ENCODE measurements around the gene MYL11.

MYL11 gene

GRCh38 chr16:30359871-30360170 is 14.8 kb upstream of the MYL11 start:
- TF ChIP-seq CTCF (IDR thresholded peaks at IDR 0.05; ENCODE audit: borderline replicate concordance, control extremely low read depth, extremely low read depth, insufficient read depth, missing control alignments) = no peak
- no peak for DNase-seq (ENCODE audit: low spot score)
- in situ Hi-C loops (cut with MboI; ENCODE audit: low sequenced_read_pairs, unreplicated experiment) = no loop called here

GRCh38 chr16:30361180-30361579 is 13.4 kb upstream of the MYL11 start:
- no peak for DNase-seq (ENCODE audit: low spot score)
- TF ChIP-seq CTCF (IDR thresholded peaks at IDR 0.05; ENCODE audit: borderline replicate concordance, control extremely low read depth, extremely low read depth, insufficient read depth, missing control alignments) = no peak
- in situ Hi-C loops (cut with MboI; ENCODE audit: low sequenced_read_pairs, unreplicated experiment) = no loop called here

- in situ Hi-C loops (cut with MboI; ENCODE audit: low sequenced_read_pairs, unreplicated experiment) = no loop called here
- no peak for DNase-seq (ENCODE audit: low spot score)
- TF ChIP-seq CTCF (IDR thresholded peaks at IDR 0.05; ENCODE audit: borderline replicate concordance, control extremely low read depth, extremely low read depth, insufficient read depth, missing control alignments) = no peak
Observed at GRCh38 chr16:30365200-30365599, 9.4 kb upstream of the MYL11 start.

- DNase-seq (ENCODE audit: low spot score) = no peak
- in situ Hi-C loops (cut with MboI; ENCODE audit: low sequenced_read_pairs, unreplicated experiment) = no loop called here
- no peak for TF ChIP-seq CTCF (IDR thresholded peaks at IDR 0.05; ENCODE audit: borderline replicate concordance, control extremely low read depth, extremely low read depth, insufficient read depth, missing control alignments)
Observed at GRCh38 chr16:30366511-30366910, 8.1 kb upstream of the MYL11 start.

GRCh38 chr16:30367349-30368009 is 7.1 kb upstream of the MYL11 start:
- in situ Hi-C loops (cut with MboI; ENCODE audit: low sequenced_read_pairs, unreplicated experiment) = no loop called here

GRCh38 chr16:30368122-30368791 is 6.3 kb upstream of the MYL11 start:
- TF ChIP-seq CTCF (IDR thresholded peaks at IDR 0.05; ENCODE audit: borderline replicate concordance, control extremely low read depth, extremely low read depth, insufficient read depth, missing control alignments) = no peak
- in situ Hi-C loops (cut with MboI; ENCODE audit: low sequenced_read_pairs, unreplicated experiment) = no loop called here
- no peak for DNase-seq (ENCODE audit: low spot score)

More at GRCh38 chr16:30367349-30368009, 7.1 kb upstream of the MYL11 start:
- TF ChIP-seq CTCF (IDR thresholded peaks at IDR 0.05; ENCODE audit: borderline replicate concordance, control extremely low read depth, extremely low read depth, insufficient read depth, missing control alignments) = no peak
- DNase-seq (ENCODE audit: low spot score) = no peak

Data from GM13976 (cell line).